ENCODE results near the gene NELFB. TPM values are rescaled to one million over a fixed set of nuclear protein-coding genes. Genes with fewer than 3 reads are reported as not detected.
"Not testable (repeated sequence)": the region's sequence is repeated elsewhere in the genome, so short reads cannot be mapped to it uniquely, and the experiment has no call there.

The NELFB gene
- total and polyA plus RNA-seq, 9 of the 15 experiments (the other 6 are each of a cell fraction or from before 2014, with no cell fraction given), result 0.24 to 84.0 (median 29.7) TPM

DNA sequence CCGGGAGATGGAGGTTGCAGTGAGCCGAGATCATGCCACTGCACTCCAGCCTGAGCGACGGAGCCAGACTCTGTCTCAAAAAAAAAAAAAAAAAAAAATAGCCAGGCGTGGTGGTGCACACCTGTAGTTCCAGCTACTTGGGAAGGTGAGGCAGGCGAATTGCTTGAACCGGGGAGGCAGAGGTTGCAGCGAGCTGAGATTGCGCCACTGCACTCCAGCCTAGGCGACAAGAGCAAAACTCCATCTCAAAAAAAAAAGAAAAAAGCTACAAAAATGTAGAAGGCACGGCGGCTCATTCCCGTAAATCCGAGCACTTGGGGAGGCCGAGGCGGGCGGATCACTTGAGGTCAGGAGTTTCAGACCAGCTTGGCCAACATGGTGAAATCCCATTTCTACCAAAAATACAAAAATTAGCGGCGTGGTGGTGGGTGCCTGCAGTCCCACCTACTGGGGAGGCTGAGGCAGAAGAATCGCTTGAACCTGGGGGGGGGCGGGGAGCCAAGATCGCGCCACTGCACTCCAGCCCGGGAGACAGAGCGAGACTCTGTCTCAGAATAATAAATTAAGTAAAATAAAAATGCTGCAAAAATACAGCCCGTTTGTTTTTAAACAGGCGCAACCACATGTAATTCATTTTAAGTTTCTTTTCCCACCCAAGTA lies 15.5 kb upstream of the NELFB start:
- H3K9me3 ChIP-seq (replicated peaks; ENCODE audit: control insufficient read depth, insufficient read depth, low read depth, low read length); BruUV-seq (replicated peaks); H3K9me1 ChIP-seq (ENCODE audit: control insufficient read depth, insufficient read depth, low read length); FAIRE-seq; ATAC-seq; H3K27me3 ChIP-seq (ENCODE audit: control insufficient read depth in 2 of 2, insufficient read depth in 2 of 2, low read length in 2 of 2); CTCF ChIA-PET (ENCODE audit: low intra/inter-chr PET ratio): not testable (repeated sequence)
- 26% methylated on average over 21 of the region's 27 CpGs for WGBS (ENCODE audit: insufficient coverage, low coverage, missing lambda C conversion rate)
- intact Hi-C loops (cut with micrococcal nuclease), result loop anchor here (2.0 to 10.0 kb wide), 3 partner anchors 15 to 455 kb away; partner anchors contain the start of genes NELFB and NRARP
- Histone ChIP-seq H2AFZ (ENCODE audit: low read depth, low read length) (peak overlapping the region; percentile 85), H3K36me3 (ENCODE audit: control insufficient read depth, insufficient read depth, low read length) (peaks cover 30% of the 10 kb centered on the region), H4K20me1 (replicated peaks; ENCODE audit: control insufficient read depth, insufficient read depth, low read length) (peaks cover 30% of the 10 kb centered on the region), H3K4me1 (replicated peaks in 1 of 2; ENCODE audit: control insufficient read depth in 2 of 2, insufficient read depth in 2 of 2, low read length in 2 of 2) (peaks cover 35 to 91% of the 10 kb centered on the region in 2 experiments), H3K27ac (ENCODE audit: extremely low read depth, low read depth, low read length) (peak overlapping the region; percentile 98), H3K9ac (ENCODE audit: insufficient read depth in 1 of 2, low read depth in 2 of 2, low read length in 2 of 2) (peak overlapping the region; percentile 88 to 92), H3K4me3 (peak overlapping the region; percentile 70), H3K4me2 (ENCODE audit: insufficient read depth, low read length) (peak overlapping the region; percentile 69), H3K79me2 (ENCODE audit: control insufficient read depth, insufficient read depth, low read length) (peaks cover 57% of the 10 kb centered on the region)
- TF ChIP-seq, protein P1, sequence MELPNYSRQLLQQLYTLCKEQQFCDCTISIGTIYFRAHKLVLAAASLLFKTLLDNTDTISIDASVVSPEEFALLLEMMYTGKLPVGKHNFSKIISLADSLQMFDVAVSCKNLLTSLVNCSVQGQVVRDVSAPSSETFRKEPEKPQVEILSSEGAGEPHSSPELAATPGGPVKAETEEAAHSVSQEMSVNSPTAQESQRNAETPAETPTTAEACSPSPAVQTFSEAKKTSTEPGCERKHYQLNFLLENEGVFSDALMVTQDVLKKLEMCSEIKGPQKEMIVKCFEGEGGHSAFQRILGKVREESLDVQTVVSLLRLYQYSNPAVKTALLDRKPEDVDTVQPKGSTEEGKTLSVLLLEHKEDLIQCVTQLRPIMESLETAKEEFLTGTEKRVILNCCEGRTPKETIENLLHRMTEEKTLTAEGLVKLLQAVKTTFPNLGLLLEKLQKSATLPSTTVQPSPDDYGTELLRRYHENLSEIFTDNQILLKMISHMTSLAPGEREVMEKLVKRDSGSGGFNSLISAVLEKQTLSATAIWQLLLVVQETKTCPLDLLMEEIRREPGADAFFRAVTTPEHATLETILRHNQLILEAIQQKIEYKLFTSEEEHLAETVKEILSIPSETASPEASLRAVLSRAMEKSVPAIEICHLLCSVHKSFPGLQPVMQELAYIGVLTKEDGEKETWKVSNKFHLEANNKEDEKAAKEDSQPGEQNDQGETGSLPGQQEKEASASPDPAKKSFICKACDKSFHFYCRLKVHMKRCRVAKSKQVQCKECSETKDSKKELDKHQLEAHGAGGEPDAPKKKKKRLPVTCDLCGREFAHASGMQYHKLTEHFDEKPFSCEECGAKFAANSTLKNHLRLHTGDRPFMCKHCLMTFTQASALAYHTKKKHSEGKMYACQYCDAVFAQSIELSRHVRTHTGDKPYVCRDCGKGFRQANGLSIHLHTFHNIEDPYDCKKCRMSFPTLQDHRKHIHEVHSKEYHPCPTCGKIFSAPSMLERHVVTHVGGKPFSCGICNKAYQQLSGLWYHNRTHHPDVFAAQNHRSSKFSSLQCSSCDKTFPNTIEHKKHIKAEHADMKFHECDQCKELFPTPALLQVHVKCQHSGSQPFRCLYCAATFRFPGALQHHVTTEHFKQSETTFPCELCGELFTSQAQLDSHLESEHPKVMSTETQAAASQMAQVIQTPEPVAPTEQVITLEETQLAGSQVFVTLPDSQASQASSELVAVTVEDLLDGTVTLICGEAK (IDR thresholded peaks at IDR 0.05), result 0 out of 2 replicates have a peak, but pooled peaks have one; percentile 47
- TF ChIP-seq, protein P1 (CRISPR knock-in tag; IDR thresholded peaks at IDR 0.05), result not testable (repeated sequence)
- TF ChIP-seq MIER1 (IDR thresholded peaks at IDR 0.05; ENCODE audit: low read depth), result 0 out of 2 replicates have a peak, but pooled peaks have one; percentile 31
- peak; percentile 46; the same call in 1 of the 2 replicates for TF ChIP-seq BCOR (IDR thresholded peaks at IDR 0.05)
- peak; percentile 49 for TF ChIP-seq ARHGAP35 (IDR thresholded peaks at IDR 0.05; ENCODE audit: partially characterized antibody)
- in situ Hi-C loops (cut with MboI), result loop anchor here (25.0 kb wide), 1 partner anchor 452 kb away; the partner anchor contains the start of genes CCDC183 and TMEM141
- peak in 1 of 4 experiments; percentile 49 for DNase-seq (ENCODE audit: extremely low read depth in 1 of 4, low spot score in 3 of 4)
- POLR2A ChIA-PET, result interaction anchor here (0.6 to 6.5 kb wide), 10 partner anchors 14 to 197 kb away, joined by 3 to 221 read pairs (median 6); partner anchors contain the start of genes MAN1B1, NELFB, NRARP and STPG3
